Stimulated activated effector memory CD8-positive, alpha-beta T cell treated with anti-CD3 and anti-CD28 coated beads, Interleukin-12 subunit alpha, Interleukin-12 subunit beta, amount 100 ng/mL, for 72 hours (primary cell): ENCODE results near the gene RNF115.

Source experiments
- ATAC-seq: fragments of 150-1000 bp; cut with Tn5 transposase; 2 replicates; pipeline ENCODE4 v1.10.0; 2021
- DNase-seq, 2 donors: peaks; one replicate each; pipeline ENCODE4 v3.0.0; 2021 to 2022; ENCODE audit warnings: low spot score in 2 of 2
- H3K27ac Mint-ChIP-seq: one replicate; pipeline ENCODE4 v1.8.0; 2022; ENCODE audit warnings: mild to moderate bottlenecking, mixed read lengths
- H3K36me3 Mint-ChIP-seq: one replicate; pipeline ENCODE4 v1.8.0; 2022; ENCODE audit warnings: mild to moderate bottlenecking, mixed read lengths
- H3K4me1 Mint-ChIP-seq: one replicate; pipeline ENCODE4 v1.8.0; 2022; ENCODE audit warnings: mixed read lengths
- H3K4me3 Mint-ChIP-seq: one replicate; pipeline ENCODE4 v1.8.0; 2022; ENCODE audit warnings: mild to moderate bottlenecking, mixed read lengths
- H3K9me3 Mint-ChIP-seq: one replicate; pipeline ENCODE4 v1.8.0; 2022; ENCODE audit warnings: mixed read lengths

The RNF115 gene

DNA sequence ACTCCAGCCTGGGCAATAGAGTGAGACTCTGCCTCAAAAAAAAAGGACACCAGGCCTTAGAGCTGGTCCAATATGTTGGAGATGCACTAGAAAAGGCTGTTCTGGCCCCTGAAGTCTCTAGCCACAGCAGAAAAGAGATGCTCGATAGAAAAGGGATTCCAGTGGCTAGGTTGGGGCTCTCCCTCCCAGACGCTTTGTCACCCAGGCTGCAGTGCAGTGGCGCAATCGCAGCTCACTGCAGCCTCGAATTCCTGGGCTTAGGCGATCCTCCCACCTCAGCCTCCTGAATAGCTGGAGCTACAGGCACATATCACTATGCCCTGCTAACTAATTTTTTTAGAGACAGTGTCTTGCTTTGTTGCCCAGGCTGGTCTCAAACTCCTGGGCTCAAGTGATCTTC is 135.0 kb downstream of the RNF115 start:
- no peaks in the 10 kb centered on the region for H3K9me3 Mint-ChIP-seq
- H3K36me3 Mint-ChIP-seq, result peaks cover 9% of the 10 kb centered on the region
- H3K4me1 Mint-ChIP-seq, result peaks cover 29% of the 10 kb centered on the region
- H3K4me3 Mint-ChIP-seq, result peak overlapping the region; percentile 3
- no peak overlapping the region for H3K27ac Mint-ChIP-seq
- DNase-seq (no peak), ATAC-seq (no peak)
